CD4-positive, alpha-beta T cell treated with Interleukin-4 for 4 hours (primary cell): ENCODE data around the gene LSR.

Experiments
- DNase-seq: peaks from one replicate; pipeline ENCODE4 v3.0.0-alpha.2; 2020

LSR gene, protein sequence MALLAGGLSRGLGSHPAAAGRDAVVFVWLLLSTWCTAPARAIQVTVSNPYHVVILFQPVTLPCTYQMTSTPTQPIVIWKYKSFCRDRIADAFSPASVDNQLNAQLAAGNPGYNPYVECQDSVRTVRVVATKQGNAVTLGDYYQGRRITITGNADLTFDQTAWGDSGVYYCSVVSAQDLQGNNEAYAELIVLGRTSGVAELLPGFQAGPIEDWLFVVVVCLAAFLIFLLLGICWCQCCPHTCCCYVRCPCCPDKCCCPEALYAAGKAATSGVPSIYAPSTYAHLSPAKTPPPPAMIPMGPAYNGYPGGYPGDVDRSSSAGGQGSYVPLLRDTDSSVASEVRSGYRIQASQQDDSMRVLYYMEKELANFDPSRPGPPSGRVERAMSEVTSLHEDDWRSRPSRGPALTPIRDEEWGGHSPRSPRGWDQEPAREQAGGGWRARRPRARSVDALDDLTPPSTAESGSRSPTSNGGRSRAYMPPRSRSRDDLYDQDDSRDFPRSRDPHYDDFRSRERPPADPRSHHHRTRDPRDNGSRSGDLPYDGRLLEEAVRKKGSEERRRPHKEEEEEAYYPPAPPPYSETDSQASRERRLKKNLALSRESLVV

DNA sequence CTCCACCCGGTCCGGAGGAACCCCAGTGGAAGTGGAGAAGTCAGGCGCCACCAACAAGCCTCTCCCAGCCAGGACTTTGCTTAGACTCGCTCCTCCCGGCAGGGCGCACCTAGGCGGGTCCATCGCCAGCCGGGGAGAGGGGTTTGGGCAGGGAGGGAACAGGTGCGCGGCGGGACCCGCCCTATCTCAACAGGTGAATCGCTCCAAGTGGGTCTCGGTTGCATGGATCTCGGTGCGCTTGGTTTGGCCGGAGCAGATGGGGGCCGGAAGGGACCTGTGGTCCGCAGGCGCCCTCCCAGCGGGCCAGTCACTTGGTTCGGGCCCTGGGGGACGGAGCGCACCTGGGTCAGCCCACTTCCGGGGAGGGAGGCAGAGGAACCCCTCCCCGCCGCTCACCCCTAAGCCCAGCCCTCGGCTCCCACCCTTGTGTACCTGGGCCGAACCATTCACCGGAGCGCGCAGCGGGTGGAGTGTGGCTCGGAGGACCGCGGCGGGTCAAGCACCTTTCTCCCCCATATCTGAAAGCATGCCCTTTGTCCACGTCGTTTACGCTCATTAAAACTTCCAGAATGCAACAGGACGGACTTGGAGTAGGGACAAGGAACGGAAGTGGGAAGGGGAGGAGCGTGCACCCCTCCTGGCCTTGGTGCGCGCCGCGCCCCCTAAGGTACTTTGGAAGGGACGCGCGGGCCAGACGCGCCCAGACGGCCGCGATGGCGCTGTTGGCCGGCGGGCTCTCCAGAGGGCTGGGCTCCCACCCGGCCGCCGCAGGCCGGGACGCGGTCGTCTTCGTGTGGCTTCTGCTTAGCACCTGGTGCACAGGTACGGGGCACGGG lies at the start of gene LSR:
Gene LSR (plus strand): TSS at position 693 of the 836 bp plus-strand sequence. CDS start 21 bp downstream, at position 714.
- peak; percentile 85 for DNase-seq

DNA sequence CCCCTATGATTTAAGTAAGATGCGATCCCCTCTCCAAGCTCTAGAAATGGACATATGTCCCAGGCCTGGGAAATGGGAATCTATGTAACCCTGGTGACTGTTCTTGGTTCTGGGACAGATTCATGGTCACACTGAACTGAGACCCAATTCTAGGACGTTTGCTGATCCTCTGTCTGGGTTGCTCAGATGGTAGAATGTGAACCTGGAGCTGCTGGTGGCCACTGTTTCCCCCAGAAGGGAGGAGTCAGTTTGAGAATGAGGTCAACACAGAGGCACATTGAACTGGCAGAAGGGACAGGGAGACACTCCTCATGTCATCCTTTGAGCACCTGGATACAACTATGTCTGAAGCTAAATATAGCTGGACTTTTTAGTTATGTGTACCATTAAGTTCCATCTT lies 49.3 kb upstream of the LSR start:
- DNase-seq: no peak

DNA sequence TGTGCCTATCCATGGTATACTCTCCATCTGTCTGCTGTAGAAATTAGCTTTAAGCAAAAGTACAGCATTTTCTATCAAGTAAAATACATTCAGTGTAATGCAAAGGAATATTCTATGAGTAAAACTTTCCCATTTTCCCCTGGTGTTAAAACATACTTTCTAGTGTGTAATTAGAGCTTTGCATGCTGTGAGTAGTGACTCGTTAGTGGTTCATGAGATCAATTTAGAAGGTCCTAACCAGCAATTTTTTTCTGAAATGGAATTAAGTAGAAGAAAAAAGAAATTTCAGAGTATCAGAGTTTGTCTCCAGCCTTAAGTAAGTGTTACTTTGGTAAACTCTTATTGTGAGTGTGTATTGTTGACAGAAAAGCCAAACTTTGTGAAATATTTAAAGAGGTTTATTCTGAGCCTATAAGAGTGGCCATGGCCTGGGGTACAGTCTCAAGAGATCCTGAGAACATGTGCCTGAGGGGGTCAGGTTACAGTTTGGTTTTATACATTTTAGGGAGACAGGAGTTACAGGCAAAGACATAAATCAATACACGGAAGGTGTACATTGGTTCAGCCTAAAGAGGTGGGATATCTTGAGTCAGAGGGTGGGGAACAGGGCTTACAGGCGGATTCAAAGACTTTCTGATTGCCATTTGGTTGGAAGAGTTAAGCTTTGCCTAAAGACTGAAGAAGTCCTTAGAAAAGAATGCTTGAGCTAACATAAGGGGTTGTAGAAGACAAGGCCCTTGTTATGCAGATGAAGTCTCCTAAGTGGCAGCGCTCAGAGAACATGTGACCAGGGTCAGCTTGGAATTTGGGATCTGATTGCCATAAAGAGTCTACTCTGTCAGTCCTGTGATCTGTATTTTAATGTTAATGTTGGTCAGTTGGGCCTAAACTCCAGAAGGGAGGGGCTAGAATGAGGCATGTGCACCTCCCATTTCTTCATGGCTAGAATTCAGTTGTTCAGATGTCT lies 45.8 kb upstream of the LSR start:
- no peak for DNase-seq

DNA sequence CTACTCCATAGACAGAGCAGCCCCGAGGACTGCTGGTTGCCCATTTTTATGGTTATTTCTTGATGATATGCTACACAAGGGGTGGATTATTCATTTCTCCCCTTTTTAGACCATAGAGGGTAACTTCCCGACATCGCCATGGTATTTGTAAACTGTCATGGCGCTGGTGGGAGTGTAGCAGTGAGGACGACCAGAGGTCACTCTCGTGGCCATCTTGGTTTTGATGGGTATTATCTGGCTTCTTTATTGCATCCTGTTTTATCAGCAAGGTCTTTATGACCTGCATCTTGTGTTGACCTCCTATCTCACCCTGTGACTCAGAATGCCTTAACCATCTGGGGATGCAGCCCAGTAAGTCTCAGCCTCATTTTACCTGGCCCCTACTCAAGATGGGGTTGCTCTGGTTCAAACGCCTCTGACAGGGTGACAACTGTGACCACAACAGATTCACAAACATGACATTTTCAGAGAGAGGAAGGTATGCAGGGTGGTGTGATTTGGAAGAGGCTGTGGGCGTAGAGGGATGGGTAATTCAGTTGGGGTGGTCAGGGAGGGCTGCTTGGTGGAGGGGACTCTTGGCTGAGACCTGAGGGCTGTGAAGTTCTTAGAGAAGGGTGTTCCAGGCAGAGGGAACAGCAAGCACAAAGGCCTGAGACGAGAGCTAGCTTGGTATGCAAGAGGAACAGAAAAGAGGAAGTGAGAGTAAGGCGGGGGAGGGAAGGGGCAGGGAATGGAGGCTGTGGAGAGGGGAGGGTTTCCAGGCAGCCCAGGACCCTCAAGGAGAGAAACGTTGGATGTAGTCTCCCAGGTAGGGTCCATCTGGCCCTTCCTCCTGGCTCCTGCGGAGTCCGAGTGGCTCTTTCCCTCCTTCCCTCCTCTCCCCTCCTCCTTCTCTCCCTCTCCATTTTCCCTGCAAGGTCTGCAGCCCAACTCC lies 43.7 kb upstream of the LSR start:
- DNase-seq: no peak

DNA sequence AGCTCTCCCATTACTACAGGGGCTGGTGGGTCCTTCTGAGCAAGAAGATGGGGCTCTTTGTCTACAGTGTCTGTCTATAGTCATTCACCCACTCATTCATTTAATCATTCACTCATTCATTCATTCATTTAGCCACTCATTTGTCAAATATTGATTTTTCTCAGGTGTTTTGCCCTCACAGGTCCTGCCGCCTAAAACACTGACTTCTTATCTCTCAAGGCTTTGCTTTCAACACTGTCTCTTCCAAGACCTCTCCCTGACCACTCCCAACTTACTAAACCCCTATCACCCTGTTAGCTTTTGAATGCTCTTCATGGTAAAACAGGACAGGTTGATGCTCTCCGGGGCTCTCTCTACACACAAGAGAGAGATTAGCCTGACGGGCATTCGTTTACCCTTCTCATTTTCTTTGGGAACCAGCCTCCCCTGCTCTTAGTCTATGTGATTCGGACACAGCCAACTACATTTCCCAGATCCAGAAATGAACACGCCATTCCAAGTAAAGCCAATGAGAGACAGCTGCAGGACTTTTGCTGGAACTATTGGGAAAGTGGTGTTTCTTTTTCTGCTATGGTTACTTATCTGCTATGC lies 43.0 kb upstream of the LSR start:
- no peak for DNase-seq

DNA sequence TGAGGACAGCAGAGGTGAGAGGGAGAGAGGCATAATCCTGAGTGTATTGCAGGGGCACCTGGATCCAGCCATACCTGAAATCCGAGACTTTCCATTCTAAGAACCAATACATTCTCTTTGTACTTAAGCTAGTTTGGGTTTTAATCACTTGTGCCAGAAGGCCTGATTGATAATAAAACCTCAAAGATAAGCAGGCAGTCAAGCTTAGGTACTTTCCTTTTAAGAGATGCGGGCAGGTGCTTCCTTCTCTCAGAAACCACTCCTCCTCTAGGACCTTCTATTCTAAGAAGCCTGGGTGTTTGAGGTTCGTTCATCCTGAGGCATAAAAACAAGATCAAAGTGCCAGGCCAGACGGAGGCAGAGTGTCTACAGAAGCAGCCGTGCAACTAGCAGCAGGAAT lies 42.4 kb upstream of the LSR start:
- DNase-seq: peak; percentile 92

DNA sequence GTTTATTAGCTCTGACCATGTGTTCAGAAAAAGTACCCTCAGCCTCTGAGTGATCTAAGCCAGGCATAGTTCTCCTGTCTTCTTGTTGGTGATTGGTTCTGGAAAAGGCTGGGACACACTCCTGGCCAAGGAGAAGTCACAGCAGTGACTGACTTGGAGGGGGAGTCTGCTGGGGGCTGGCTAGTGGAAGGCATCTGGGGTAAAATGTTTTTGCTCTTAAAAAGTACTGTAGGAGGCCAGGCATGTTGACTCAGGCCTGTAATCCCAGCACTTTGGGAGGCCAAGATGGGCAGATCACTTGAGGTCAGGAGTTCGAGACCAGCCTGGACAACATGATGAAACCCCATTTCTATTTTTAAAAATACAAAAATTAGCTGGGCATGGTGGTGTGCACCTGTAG lies 41.9 kb upstream of the LSR start:
- DNase-seq: no peak

DNA sequence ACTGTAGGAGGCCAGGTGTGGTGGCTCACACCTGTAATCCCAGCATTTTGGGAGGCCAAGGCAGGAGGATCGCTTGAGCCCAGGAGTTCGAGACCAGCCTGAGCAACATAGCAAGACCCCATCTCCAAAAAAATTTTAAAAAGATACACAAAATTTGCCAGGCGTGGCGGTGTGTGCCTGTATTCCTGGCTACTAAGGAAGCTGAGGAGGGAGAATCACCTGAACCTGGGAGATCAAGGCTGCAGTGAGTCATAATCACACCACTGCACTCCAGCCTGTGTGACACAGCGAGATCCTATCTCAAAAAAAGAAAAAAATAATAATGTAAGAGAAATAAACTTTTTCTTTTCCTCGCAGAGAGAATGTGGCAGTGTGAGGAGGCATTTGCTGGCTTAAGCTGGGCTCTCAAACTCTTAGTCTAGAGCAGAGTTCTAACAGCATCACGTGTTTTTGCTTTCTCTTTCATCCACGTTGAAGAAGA lies 41.4 kb upstream of the LSR start:
- DNase-seq: peak; percentile 79

DNA sequence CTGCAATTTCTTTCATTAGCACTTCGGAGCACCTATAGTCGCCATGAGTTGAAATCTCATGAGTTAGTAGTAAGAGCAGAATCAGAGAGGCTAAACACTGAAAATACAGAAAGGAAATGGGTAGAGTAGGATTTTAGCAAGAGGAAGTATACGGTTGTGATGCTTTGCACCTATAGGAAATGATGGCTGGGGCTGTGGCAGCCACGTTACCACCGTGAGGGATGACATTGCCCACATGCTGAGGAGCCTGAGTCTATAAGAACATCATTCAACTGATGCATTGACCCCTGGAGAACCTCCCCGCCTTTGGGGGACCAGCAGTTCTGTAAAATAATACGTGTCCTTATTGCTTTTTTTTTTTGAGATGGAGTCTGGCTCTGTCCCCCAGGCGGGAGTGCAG lies 40.7 kb upstream of the LSR start:
- no peak for DNase-seq

DNA sequence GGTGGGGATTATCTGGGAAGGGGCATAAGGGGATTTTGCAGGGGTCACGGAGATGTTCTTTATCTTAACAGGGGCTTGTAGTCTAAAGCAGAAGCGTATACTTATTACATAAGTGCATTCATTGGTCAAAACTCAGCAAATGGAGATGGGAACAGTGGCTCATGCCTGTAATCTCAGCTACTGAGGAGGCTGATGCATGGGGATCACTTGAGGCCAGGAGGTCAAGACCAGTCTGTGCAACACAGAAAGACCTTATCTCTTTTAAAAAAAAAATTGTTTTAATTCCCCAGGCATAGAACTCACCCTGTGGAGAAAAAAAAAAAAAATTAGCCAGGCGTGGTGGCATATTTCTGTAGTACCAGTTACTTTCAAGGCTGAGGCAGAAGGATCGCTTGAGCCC lies 39.2 kb upstream of the LSR start:
- no peak for DNase-seq

DNA sequence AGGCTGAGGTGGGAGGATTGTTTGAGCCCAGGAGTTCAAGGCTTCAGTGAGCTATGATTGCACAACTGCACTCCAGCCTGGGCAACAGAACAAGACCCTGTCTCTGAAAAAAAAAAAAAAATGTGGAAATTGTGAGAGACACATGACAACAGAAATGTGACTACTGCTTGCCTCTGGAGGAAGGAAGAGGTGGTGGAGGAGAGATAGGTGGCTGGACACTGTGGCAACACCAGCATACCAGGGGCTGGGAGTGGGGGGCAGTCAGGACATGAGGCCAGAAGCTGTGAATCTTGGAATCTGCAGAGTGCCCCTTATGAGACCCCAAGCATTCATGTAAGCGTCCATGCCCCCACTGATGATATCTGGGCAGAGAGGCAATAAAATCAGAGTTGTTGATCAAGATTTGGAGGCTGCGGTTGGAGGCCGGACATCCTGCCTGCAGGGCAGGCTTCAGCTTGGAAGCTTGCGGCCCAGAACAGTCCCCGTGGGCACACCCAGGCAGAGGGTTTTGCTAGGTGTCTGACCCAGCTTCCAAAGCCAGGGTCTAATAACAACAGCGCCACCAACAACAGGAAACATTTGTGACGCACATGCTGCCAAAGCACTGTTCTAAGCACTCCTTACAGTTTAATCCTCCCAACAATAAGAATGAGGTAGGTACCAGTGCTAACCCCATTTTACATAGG lies 37.1 kb upstream of the LSR start:
- peak; percentile 94 for DNase-seq

DNA sequence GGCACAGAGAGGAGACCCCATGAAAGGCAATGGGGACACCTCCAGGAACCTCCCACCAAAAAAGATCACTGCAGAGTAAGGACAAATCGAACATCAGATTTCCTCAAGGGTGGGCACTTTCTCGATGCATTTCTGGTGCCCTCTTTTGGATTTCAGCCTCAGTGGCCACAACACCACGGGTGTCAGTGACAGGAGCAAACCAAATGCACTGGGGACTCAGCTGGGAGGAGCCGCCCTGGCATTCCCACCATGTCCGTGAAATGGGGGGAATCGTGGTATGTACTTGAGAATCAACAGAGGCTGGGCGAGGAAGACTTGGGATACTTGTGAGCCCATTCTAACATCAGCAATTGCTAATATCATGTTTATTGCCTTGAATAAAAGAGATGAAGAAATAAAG lies 36.6 kb upstream of the LSR start:
- DNase-seq: no peak

DNA sequence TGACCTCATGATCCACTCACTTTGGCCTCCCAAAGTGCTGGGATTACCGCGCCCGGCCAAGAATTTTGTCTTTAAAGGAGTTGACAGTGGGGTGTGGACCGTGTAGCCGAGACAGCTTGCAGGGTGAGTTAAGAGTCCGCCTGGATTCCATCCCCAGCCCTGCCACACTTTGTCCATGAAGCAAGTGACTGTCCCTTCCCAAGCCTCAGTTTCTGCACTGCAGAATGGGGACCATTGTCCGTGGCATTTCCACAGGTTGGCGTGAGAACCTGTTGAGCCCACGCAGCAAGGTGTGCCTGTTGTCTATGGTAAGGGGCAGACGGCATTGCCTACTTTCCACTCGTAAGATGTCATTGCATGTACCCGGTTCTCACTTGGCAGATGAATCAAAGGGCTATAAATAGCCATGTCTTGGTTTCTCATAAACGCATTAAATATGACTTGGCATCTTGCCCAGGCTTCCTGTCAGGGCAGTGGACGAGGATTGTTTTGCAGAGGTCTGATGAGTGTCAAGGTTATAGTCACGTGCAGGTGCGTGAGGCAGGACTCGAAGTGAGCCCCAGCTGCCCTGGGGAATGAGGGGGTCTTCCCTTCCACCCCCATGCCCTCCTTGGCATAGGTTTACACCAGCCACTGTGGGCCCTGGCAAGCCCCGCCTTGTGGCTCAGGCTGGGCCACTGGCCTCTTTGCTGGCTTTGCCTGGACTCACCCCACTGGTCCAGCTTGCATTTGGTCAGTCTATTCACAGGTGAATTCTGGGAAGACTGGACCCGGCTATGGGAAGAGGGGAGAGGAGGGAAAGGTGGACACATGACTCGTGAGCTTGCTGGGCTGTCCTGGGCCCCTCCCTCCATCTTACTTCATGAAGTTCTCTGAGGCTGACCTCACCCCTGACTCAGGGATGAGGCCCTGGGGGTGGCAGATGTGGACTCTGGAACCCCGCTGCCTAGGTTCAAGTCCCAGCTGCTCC lies 34.9 kb upstream of the LSR start:
- peak; percentile 97 for DNase-seq

DNA sequence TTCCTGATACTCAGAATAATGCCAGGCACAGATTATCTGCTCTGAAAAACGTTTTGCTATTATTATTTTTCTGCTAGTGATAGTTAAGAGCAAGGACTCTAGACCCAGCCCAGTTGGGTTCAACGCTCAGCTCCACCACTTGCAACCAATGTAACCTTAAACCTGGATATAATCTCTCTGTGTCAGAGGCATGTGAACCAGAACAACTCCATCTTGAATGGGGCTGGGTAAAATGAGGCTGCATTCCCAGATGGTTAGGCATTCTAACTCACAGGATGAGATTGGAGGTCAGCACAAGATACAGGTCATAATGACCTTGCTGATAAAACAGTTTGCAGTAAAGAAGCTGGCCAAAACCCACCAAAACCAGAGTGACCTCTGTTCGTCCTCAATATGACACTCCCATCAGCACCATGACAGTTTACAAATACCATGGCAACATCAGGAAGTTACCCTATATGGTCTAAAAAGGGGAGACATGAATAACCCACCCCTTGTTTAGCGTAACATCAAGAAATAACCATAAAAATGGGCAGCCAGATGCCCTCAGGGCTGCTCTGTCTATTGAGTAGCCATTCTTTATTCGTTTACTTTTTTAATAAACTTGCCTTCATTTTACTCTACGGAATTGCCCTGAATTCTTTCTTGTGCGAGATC lies 33.9 kb upstream of the LSR start:
- no peak for DNase-seq

DNA sequence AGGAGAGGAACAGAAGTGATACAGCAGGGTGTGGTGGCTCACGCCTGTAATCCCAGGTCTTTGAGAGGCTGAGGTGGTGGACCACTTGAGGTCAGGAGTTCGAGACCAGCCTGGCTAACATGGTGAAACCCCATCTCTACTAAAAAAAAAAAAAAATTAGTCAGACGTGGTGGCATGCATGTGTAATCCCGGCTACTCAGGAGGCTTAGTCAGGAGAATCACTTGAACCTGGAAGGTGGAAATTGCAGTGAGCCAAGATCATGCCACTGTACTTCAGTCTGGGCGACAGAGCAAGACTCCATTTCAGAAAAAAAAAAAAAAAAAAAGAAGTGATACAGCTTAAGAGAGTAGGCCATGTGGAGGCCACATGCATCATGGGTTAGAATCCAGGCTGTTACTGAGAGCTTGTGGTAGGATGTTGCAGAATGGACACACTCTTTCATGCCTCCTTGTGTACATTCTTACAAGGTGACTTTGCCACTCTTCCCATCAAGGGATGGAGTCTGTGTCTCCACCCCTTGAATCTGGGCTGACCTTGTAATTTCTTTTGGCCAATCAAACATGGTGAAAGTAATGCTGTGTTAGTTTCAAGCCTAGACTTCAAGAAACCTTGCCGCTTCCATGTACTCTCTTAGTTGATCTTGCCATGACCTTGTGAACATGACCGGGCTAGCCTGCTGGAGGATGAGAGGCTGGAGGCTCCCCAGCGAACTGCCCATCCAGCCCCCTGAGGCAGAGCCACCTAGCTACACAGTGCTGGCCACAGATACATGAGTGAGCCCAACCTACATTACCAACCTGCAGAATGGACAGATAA lies 32.6 kb upstream of the LSR start:
- no peak for DNase-seq

DNA sequence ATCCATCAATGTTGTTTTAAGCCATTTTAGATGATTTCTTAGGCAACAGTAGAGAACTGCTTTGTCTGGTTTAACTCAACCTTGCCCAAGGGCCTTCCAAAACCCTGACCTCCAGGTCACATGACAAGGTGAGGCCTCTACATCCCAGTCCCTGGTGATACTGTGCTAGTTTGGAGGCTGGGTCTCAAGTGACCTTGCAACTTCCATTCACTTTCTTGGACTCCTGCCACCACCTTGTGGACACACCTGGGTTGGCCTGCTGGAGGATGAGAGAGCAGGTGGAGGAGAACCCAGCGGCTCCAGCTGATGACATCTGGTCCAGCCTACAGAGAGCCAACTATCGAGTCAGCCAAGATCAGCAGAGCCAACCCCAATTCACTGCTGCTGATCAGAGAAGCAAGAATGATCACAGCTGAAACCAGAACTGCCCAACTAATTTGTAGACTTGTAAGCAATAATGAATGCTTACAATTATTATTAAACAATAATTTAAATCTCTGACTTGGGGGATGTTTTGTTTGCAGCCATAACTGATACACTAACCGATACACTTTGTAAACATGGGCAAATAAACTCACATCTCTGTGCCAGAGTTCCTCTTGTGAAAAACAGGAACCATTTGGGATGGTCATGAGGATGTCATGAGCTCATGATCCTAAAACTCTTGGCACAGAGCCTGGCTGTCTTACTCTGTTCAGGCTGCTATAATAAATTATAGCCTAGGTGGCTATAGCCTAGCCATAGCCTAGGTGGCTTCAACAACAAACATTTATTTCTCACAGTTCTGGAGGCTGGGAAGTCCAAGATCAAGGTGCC lies 31.8 kb upstream of the LSR start:
- peak; percentile 63 for DNase-seq

DNA sequence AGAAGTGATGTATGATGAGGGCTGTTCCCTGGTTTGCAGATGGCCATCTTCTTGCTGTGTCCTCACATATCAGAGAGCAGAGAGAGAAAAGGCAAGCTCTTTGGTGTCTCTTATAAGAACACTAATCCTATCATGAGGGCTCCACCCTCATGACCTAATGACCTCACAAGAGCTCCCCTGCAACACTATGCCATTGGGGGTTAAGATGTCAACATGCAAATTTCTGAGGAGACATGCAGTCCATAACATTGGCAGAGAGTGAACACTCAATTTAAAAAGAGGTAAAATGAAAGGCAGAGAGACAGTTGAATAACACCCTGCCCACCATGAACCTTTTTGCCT lies 31.2 kb upstream of the LSR start:
- DNase-seq: no peak
